Type B pancreatic cell (in vitro differentiated cells): ENCODE data around the gene LONP2. TPM values are rescaled to one million over a fixed set of nuclear protein-coding genes. Genes with fewer than 3 reads are reported as not detected.
"Not testable (repeated sequence)": the region's sequence is repeated elsewhere in the genome, so short reads cannot be mapped to it uniquely, and the experiment has no call there.

Source experiments
- DNase-seq: peaks from one replicate; pipeline ENCODE4 v3.0.0; 2021; ENCODE audit warnings: mixed read lengths; ENCODE audit not compliant: unreplicated experiment; ENCODE audit errors: extremely low spot score
- H3K27ac Mint-ChIP-seq: 2 replicates; pipeline ENCODE4 v1.8.0; 2021; ENCODE audit warnings: mild to moderate bottlenecking, mixed read lengths
- H3K27me3 Mint-ChIP-seq: 2 replicates; pipeline ENCODE4 v1.8.0; 2021; ENCODE audit warnings: mixed read lengths
- H3K36me3 Mint-ChIP-seq: 2 replicates; pipeline ENCODE4 v1.8.0; 2021; ENCODE audit warnings: mixed read lengths
- H3K4me1 Mint-ChIP-seq: one replicate; pipeline ENCODE4 v1.8.0; 2021; ENCODE audit warnings: mixed read lengths; ENCODE audit not compliant: unreplicated experiment
- H3K4me3 Mint-ChIP-seq: 2 replicates; pipeline ENCODE4 v1.8.0; 2021; ENCODE audit warnings: mild to moderate bottlenecking, mixed read lengths
- H3K9me3 Mint-ChIP-seq: 2 replicates; pipeline ENCODE4 v1.8.0; 2021; ENCODE audit warnings: mixed read lengths
- total RNA-seq: library from RNA; stranded (reverse); gene quantifications from 2 replicates; pipeline ENCODE4 v1.2.1, GENCODE V29; 2021; ENCODE audit warnings: low replicate concordance
- TF ChIP-seq, protein P1 (sequence below): fragments of 200-600 bp; sonication (generic); conservative IDR thresholded peaks from 2 replicates; pipeline ENCODE4 v1.5.0; 2021; ENCODE audit warnings: antibody characterized with exemption, mild to moderate bottlenecking

The LONP2 gene
- total RNA-seq, 1 donor from 2014 or later: 65.5 TPM

DNA sequence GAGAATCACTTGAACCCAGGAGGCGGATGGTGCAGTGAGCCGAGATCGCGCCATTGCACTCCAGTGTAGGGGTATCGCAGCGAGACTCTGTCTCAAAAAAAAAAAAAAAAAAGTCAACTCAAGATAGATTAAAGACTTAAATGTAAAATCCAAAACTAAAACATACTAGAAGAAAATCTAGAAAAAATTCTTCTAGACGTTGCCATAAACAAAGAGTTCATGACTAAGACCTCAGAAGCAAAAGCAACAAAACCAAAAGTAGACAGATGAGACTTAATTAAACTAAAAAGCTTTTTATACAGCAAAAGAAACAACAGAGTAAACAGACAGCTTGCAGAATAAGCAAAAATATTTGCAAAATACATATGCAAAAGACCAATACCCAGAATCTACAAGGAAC lies 64.4 kb downstream of the LONP2 start:
- Mint-ChIP-seq H3K4me1 (no peaks in the 10 kb centered on the region), H3K4me3 (no peak overlapping the region), H3K27ac (no peak overlapping the region), H3K9me3 (peaks cover 12% of the 10 kb centered on the region), H3K36me3 (peaks cover 61% of the 10 kb centered on the region), H3K27me3 (no peaks in the 10 kb centered on the region)
- TF ChIP-seq, protein P1, sequence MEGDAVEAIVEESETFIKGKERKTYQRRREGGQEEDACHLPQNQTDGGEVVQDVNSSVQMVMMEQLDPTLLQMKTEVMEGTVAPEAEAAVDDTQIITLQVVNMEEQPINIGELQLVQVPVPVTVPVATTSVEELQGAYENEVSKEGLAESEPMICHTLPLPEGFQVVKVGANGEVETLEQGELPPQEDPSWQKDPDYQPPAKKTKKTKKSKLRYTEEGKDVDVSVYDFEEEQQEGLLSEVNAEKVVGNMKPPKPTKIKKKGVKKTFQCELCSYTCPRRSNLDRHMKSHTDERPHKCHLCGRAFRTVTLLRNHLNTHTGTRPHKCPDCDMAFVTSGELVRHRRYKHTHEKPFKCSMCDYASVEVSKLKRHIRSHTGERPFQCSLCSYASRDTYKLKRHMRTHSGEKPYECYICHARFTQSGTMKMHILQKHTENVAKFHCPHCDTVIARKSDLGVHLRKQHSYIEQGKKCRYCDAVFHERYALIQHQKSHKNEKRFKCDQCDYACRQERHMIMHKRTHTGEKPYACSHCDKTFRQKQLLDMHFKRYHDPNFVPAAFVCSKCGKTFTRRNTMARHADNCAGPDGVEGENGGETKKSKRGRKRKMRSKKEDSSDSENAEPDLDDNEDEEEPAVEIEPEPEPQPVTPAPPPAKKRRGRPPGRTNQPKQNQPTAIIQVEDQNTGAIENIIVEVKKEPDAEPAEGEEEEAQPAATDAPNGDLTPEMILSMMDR: no peak
- DNase-seq: no peak

GRCh38 chr16:48310908-48311641 lies 67.0 kb downstream of the LONP2 start:
- H3K4me1 Mint-ChIP-seq: no peaks in the 10 kb centered on the region
- H3K9me3 Mint-ChIP-seq: peaks cover 19% of the 10 kb centered on the region

DNA sequence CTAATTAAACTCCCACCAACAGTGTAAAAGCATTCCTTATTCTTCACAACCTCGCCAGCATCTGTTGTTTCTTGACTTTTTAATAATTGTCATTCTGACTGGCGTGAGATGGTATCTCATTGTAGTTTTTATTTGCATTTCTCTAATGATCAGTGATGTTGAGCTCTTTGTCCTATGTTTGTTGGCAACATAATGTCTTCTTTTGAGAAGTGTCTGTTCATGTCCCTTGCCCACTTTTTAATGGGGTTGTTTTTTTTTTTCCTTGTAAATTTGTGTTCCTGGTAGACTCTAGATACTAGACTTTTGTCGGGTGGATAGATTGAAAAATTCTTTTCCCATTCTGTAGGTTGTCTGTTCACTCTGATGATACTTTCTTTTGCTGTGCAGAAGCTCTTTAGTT lies 69.8 kb downstream of the LONP2 start:
- not testable (repeated sequence) for H3K27ac Mint-ChIP-seq, H3K4me3 Mint-ChIP-seq, H3K4me1 Mint-ChIP-seq, DNase-seq, H3K27me3 Mint-ChIP-seq
- H3K9me3 Mint-ChIP-seq: peaks cover 19% of the 10 kb centered on the region
- peaks cover 56% of the 10 kb centered on the region for H3K36me3 Mint-ChIP-seq

More at GRCh38 chr16:48310908-48311641, 67.0 kb downstream of the LONP2 start:
- H3K27ac Mint-ChIP-seq: no peak overlapping the region
- H3K4me3 Mint-ChIP-seq: no peak overlapping the region
- no peak for DNase-seq
- TF ChIP-seq, protein P1: no peak
- H3K36me3 Mint-ChIP-seq: peaks cover 66% of the 10 kb centered on the region
- H3K27me3 Mint-ChIP-seq: no peaks in the 10 kb centered on the region

GRCh38 chr16:48317026-48317425 lies 72.9 kb downstream of the LONP2 start:
- Mint-ChIP-seq H3K9me3 (peaks cover 13% of the 10 kb centered on the region), H3K27ac (no peak overlapping the region), H3K4me1 (no peaks in the 10 kb centered on the region), H3K27me3 (no peaks in the 10 kb centered on the region), H3K36me3 (peaks cover 37% of the 10 kb centered on the region), H3K4me3 (no peak overlapping the region)
- TF ChIP-seq, protein P1: no peak
- no peak for DNase-seq

DNA sequence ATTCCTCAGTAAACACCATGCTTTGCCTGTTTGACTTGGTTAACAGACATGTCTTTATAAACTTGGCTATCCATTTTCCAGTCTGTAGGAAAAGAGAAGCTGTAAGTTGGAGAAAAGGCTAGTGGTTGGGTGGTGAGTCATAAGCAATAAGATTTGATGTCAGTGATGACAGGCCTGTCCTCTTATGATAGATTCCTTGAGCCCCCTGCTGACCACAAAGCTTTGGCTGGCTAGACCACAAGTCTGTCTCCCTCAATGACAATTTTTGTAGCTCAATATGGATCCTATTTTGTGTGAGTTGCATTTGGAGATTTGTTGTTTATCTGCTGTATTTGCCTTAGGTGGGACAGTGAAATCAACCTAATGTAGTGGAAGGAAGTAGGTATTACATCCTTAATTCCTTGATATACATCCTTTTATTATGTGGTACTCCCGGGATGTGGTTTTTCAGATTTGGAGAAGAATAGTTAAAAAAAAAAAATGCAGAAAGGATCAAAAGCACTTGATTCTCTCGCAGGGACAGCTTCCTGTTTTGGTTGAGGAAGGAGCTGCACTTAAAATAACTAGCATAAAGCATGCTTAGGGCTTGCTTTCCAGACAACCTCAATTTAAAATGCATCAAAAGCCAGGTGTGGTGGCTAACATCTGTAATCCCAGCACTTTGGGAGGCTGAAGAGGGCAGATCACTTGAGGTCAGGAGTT lies 73.7 kb downstream of the LONP2 start:
- H3K36me3 Mint-ChIP-seq: peaks cover 29% of the 10 kb centered on the region
- TF ChIP-seq, protein P1: no peak
- no peaks in the 10 kb centered on the region for H3K4me1 Mint-ChIP-seq
- no peak overlapping the region for H3K4me3 Mint-ChIP-seq
- peak overlapping the region; percentile 30 for H3K27ac Mint-ChIP-seq
- no peaks in the 10 kb centered on the region for H3K27me3 Mint-ChIP-seq
- peaks cover 13% of the 10 kb centered on the region for H3K9me3 Mint-ChIP-seq
- no peak for DNase-seq

DNA sequence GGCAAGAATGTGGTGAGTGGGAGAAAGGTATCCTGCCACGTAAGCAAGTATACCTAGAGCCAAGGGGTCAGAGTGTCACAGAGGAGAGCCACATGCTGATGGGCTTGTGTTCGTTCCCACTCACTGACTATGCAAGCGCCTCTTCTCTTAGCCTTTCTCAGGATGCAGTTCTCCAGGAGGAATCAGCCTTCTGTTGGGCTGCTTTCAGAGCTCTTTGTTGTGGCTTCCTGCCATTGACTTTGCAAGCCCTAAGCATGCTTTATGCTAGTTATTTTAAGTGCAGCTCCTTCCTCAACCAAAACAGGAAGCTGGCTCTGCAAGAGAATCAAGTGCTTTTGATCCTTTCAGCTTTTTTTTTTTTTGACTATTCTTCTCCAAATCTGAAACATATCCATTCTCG lies 74.5 kb downstream of the LONP2 start:
- Mint-ChIP-seq H3K9me3 (peaks cover 6% of the 10 kb centered on the region), H3K27ac (no peak overlapping the region), H3K27me3 (no peaks in the 10 kb centered on the region), H3K4me3 (no peak overlapping the region), H3K36me3 (peaks cover 21% of the 10 kb centered on the region), H3K4me1 (no peaks in the 10 kb centered on the region)
- TF ChIP-seq, protein P1: no peak
- no peak for DNase-seq
